GM18517 (cell line): ENCODE data around the gene DIPK1A.
A peak's percentile ranks its signal among the peaks of the same experiment; 100 is the strongest.

Source experiments
- ATAC-seq: cut with Tn5 transposase; IDR thresholded peaks from one replicate; pipeline ENCODE4 v1.9.1; 2021; ENCODE audit warnings: mild to moderate bottlenecking, moderate library complexity; ENCODE audit not compliant: unreplicated experiment

The DIPK1A gene

GRCh38 chr1:92961131-92961895 is at the start of gene DIPK1A:
TSS of gene DIPK1A (minus strand) at chr1:92961462. CDS start at chr1:92961429, 33 bp downstream.
- peak; percentile 31 for ATAC-seq

GRCh38 chr1:93007941-93008577 is 46.8 kb upstream of the DIPK1A start:
- no peak for ATAC-seq

GRCh38 chr1:93005252-93005598 is 44.0 kb upstream of the DIPK1A start:
- peak; percentile 54 for ATAC-seq

GRCh38 chr1:93004566-93005251 is 43.4 kb upstream of the DIPK1A start:
- peak; percentile 10 for ATAC-seq

GRCh38 chr1:93003981-93004380 is 42.7 kb upstream of the DIPK1A start:
- ATAC-seq: no peak

- no peak for ATAC-seq
Observed at GRCh38 chr1:93002781-93003180, 41.5 kb upstream of the DIPK1A start.

- no peak for ATAC-seq
Observed at GRCh38 chr1:93001893-93002292, 40.6 kb upstream of the DIPK1A start.

GRCh38 chr1:93000751-93001175 is 39.5 kb upstream of the DIPK1A start:
- no peak for ATAC-seq

GRCh38 chr1:93000291-93000690 is 39.0 kb upstream of the DIPK1A start:
- ATAC-seq: no peak

GRCh38 chr1:92998821-92999220 is 37.6 kb upstream of the DIPK1A start:
- ATAC-seq: no peak

- ATAC-seq: no peak
Observed at GRCh38 chr1:92995441-92996430, 34.5 kb upstream of the DIPK1A start.

GRCh38 chr1:92994105-92994712 is 32.9 kb upstream of the DIPK1A start:
- ATAC-seq: peak; percentile 80

- no peak for ATAC-seq
Observed at GRCh38 chr1:92993581-92993980, 32.3 kb upstream of the DIPK1A start.

- ATAC-seq: no peak
Observed at GRCh38 chr1:92992877-92993276, 31.6 kb upstream of the DIPK1A start.

GRCh38 chr1:92992054-92992453 is 30.8 kb upstream of the DIPK1A start:
- no peak for ATAC-seq

GRCh38 chr1:92990828-92991227 is 29.6 kb upstream of the DIPK1A start:
- ATAC-seq: no peak

GRCh38 chr1:92989936-92990583 is 28.8 kb upstream of the DIPK1A start:
- no peak for ATAC-seq

GRCh38 chr1:92989253-92989652 is 28.0 kb upstream of the DIPK1A start:
- ATAC-seq: no peak

- no peak for ATAC-seq
Observed at GRCh38 chr1:92987462-92987861, 26.2 kb upstream of the DIPK1A start.

GRCh38 chr1:92985101-92985500 is 23.8 kb upstream of the DIPK1A start:
- ATAC-seq: no peak
